AG04450 (cell line): ENCODE measurements around the gene IL1RAPL1. TPM values are rescaled to one million over a fixed set of nuclear protein-coding genes. Genes with fewer than 3 reads are reported as not detected.

Experiments
- CTCF ChIA-PET: fragments of 300-600, 350-600 bp; formaldehyde crosslinking; extraction: SDS; loops from one replicate; lab custom pipeline; 2022; ENCODE audit warnings: antibody characterized with exemption, inconsistent platforms; lab: Charles Lee
- POLR2A ChIA-PET: fragments of 350-600 bp; formaldehyde crosslinking; extraction: SDS; loops from one replicate; lab custom pipeline; 2021; ENCODE audit warnings: antibody characterized with exemption, inconsistent platforms; lab: Yijun Ruan, JAX
- DNase-seq: peaks from one replicate; pipeline ENCODE4 v3.0.0-alpha.2; 2011; ENCODE audit warnings: low read depth, low spot score
- H3K27ac ChIP-seq: one replicate; pipeline ENCODE4 v1.5.1; 2012; ENCODE audit warnings: low read depth, low read length, control low read depth
- H3K27me3 ChIP-seq: one replicate; pipeline ENCODE4 v1.6.0; 2012; ENCODE audit warnings: low read length; ENCODE audit not compliant: control insufficient read depth, insufficient read depth
- H3K4me3 ChIP-seq: 2 replicates; pipeline ENCODE4 v1.5.1; 2011; ENCODE audit warnings: mild to moderate bottlenecking, low read depth, low read length, control low read depth
- H3K9me3 ChIP-seq: 2 replicates; pipeline ENCODE4 v1.5.1; 2012; ENCODE audit warnings: low read length; ENCODE audit not compliant: control insufficient read depth, insufficient read depth
- CTCF ChIP-seq: IDR thresholded peaks from 2 replicates; pipeline ENCODE4 v1.5.1; 2011; ENCODE audit warnings: low read depth, low read length, control low read depth, inconsistent platforms
- polyA minus RNA-seq: library from RNA; depleted of rRNA, polyadenylated mRNA; stranded (reverse); fragments of >200 nt; gene quantifications from 2 replicates; pipeline ENCODE4 v1.2.3, GENCODE V29; 2011; rRNA and poly(A)+ RNA removed
- polyA plus RNA-seq: library from polyadenylated mRNA; depleted of rRNA; stranded (reverse); fragments of >200 nt; gene quantifications from 2 replicates; pipeline ENCODE4 v1.2.3, GENCODE V29; 2011; rRNA removed

The IL1RAPL1 gene
- 0.68 and 0.93 TPM in 2 replicates for polyA plus RNA-seq
- polyA minus RNA-seq: 2.3 and 3.7 TPM in 2 replicates

GRCh38 chrX:28586981-28587551, at the start of gene IL1RAPL1:
Gene IL1RAPL1, plus strand, starts transcription at chrX:28587446.
- H3K9me3 ChIP-seq: no peaks in the 10 kb centered on the region
- peak; percentile 30 for TF ChIP-seq CTCF
- DNase-seq: peak; percentile 41
- H3K4me3 ChIP-seq: peak within 1 kb of the TSS; percentile 71
- CTCF ChIA-PET: interaction anchor here (0.6 to 0.8 kb wide), 4 partner anchors 29 to 1696 kb away, joined by 3 read pairs; no protein-coding TSS in a partner anchor
- no peaks in the 10 kb centered on the region for H3K27me3 ChIP-seq
- H3K27ac ChIP-seq: peak within 1 kb of the TSS; percentile 39
- POLR2A ChIA-PET: interaction anchor here (0.6 kb wide), 1 partner anchor 454 kb away, joined by 3 read pairs; no protein-coding TSS in a partner anchor

DNA sequence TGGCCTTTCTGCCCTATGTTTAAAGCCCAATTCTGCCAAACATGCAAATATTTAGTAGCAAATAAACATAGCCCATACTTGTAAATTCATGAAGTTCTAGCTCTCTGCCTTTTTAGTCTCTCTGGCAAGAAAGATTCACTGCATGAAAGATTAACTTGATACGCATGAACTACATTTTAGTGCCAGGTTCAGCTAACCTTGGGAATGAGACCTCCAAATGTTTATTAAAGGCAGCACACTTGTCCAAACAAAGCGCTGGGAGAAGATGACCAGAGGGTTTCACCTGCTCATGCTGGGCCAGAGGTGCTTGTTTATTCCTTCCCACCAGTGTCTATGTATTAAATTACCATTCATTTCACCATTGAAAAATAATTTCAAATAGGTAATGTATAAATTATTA, 44.5 kb upstream of the IL1RAPL1 start:
- no peak for TF ChIP-seq CTCF
- H3K27me3 ChIP-seq: no peaks in the 10 kb centered on the region
- ChIA-PET POLR2A (no interaction called here), CTCF (no interaction called here)
- no peaks in the 10 kb centered on the region for H3K9me3 ChIP-seq
- DNase-seq: no peak
- H3K27ac ChIP-seq: no peak overlapping the region
- H3K4me3 ChIP-seq: no peak overlapping the region

DNA sequence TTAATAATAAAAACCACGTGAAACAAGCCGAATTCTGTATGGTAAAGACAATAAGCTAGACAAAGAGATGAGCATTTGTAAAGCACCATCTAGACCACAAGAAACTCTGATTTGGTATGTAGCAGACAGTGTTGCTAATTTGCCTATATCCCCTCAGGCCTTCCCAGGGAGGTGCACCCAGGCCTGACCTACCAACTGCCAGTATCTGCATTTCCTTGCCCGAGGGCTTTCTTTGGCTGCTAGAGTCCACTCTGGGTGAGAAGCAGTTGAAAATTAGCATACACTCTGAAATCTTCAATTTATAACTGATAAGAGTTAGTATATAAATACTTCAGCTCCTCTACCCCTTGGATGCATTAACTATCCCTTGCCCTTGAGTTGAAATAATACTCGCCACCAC, 37.4 kb upstream of the IL1RAPL1 start:
- Histone ChIP-seq H3K4me3 (no peak overlapping the region), H3K9me3 (no peaks in the 10 kb centered on the region), H3K27me3 (no peaks in the 10 kb centered on the region), H3K27ac (no peak overlapping the region)
- ChIA-PET CTCF (no interaction called here), POLR2A (no interaction called here)
- no peak for DNase-seq
- TF ChIP-seq CTCF: no peak

GRCh38 chrX:28550331-28550872, 36.8 kb upstream of the IL1RAPL1 start:
- TF ChIP-seq CTCF: no peak
- ChIA-PET CTCF (no interaction called here), POLR2A (no interaction called here)
- Histone ChIP-seq H3K27ac (no peak overlapping the region), H3K4me3 (no peak overlapping the region), H3K9me3 (no peaks in the 10 kb centered on the region), H3K27me3 (no peaks in the 10 kb centered on the region)
- no peak for DNase-seq

DNA sequence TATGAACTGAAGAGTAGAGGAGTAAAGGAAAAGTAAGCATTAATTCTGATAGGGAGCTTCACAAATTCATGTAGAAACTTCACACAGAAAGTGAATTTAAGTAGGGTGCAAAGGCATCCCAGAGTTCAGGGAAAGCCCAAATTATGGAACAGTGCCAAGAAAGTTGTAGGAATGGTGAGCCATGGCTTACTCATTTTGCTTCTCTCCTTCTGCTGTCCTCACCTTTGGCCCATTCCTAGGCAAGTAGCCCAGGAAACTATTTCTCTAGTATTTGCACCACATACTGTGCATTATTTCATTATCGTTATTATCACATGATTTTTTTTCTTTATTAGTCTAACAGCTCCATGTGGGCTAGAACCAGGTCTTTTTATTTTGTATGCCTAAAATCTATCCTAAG, 34.9 kb upstream of the IL1RAPL1 start:
- DNase-seq: no peak
- CTCF ChIA-PET: interaction anchor here (0.6 kb wide), 1 partner anchor 11 kb away, joined by 3 read pairs; no protein-coding TSS in a partner anchor
- POLR2A ChIA-PET: no interaction called here

More for the DNA sequence above, 34.9 kb upstream of the IL1RAPL1 start:
- H3K27ac ChIP-seq: no peak overlapping the region
- no peak overlapping the region for H3K4me3 ChIP-seq
- no peaks in the 10 kb centered on the region for H3K27me3 ChIP-seq
- no peaks in the 10 kb centered on the region for H3K9me3 ChIP-seq
- TF ChIP-seq CTCF: no peak
